GM23338 (cell line): ENCODE results near the gene RNF215. TPM values are rescaled to one million over a fixed set of nuclear protein-coding genes. Genes with fewer than 3 reads are reported as not detected.

ENCODE experiments used
- ATAC-seq: fragments of 200-7000 bp; cut with Tn5 transposase; 3 replicates; pipeline ENCODE4 v1.9.1; 2020
- DNase-seq: peaks from one replicate; pipeline ENCODE4 v3.0.0-alpha.2; 2015; ENCODE audit warnings: low spot score
- H2AFZ ChIP-seq: fragments of 200-600 bp; sonication (generic); 2 replicates; pipeline ENCODE4 v1.8.0; 2016; ENCODE audit warnings: antibody characterized with exemption, mild to moderate bottlenecking, moderate library complexity
- H3F3A ChIP-seq: fragments of 200-600 bp; sonication (generic); replicated peaks from 2 replicates; pipeline ENCODE4 v1.8.0; 2017; ENCODE audit warnings: antibody characterized with exemption, mixed run types, low read depth
- H3K27ac ChIP-seq: fragments of 200-600 bp; sonication (generic); 2 replicates; pipeline ENCODE4 v1.6.1; 2016; ENCODE audit warnings: low read depth
- H3K27me3 ChIP-seq: fragments of 200-600 bp; sonication (generic); 2 replicates; pipeline ENCODE4 v1.8.0; 2016; ENCODE audit warnings: mild to moderate bottlenecking, mixed run types, moderate library complexity; ENCODE audit not compliant: insufficient read depth
- H3K36me3 ChIP-seq: fragments of 200-600 bp; sonication (generic); 2 replicates; pipeline ENCODE4 v1.8.0; 2016; ENCODE audit warnings: mild to moderate bottlenecking; ENCODE audit not compliant: insufficient read depth
- H3K4me1 ChIP-seq: fragments of 200-600 bp; sonication (generic); 2 replicates; pipeline ENCODE4 v1.8.0; 2016; ENCODE audit warnings: mild to moderate bottlenecking, moderate library complexity; ENCODE audit not compliant: insufficient read depth
- H3K4me2 ChIP-seq: fragments of 200-600 bp; sonication (generic); 2 replicates; pipeline ENCODE4 v1.7.1; 2017; ENCODE audit warnings: mixed run types
- H3K4me3 ChIP-seq: fragments of 200-600 bp; sonication (generic); 2 replicates; pipeline ENCODE4 v1.6.1; 2016; ENCODE audit warnings: mixed run types
- H3K79me2 ChIP-seq: fragments of 200-600 bp; sonication (generic); replicated peaks from 2 replicates; pipeline ENCODE4 v1.8.0; 2017; ENCODE audit warnings: mild to moderate bottlenecking; ENCODE audit not compliant: insufficient read depth
- H3K9me2 ChIP-seq: fragments of 200-600 bp; sonication (generic); 2 replicates; pipeline ENCODE4 v1.8.0; 2017; ENCODE audit not compliant: insufficient read depth
- H4K20me1 ChIP-seq: fragments of 200-600 bp; sonication (generic); replicated peaks from 2 replicates; pipeline ENCODE4 v1.8.0; 2017; ENCODE audit warnings: mild to moderate bottlenecking; ENCODE audit not compliant: insufficient read depth
- H3K27ac Mint-ChIP-seq: 2 replicates; pipeline ENCODE4 v1.8.0; 2020; ENCODE audit warnings: inconsistent platforms, mild to moderate bottlenecking, moderate library complexity, mixed read lengths
- H3K27me3 Mint-ChIP-seq: 3 replicates; pipeline ENCODE4 v1.8.0; 2022; ENCODE audit warnings: low read depth, mild to moderate bottlenecking, moderate library complexity, mixed read lengths, inconsistent platforms; ENCODE audit not compliant: insufficient read depth, poor library complexity
- H3K36me3 Mint-ChIP-seq: 3 replicates; pipeline ENCODE4 v1.8.0; 2021; ENCODE audit warnings: low read depth, mild to moderate bottlenecking, inconsistent platforms, moderate library complexity, mixed read lengths
- H3K4me1 Mint-ChIP-seq: 3 replicates; pipeline ENCODE4 v1.8.0; 2020; ENCODE audit warnings: mild to moderate bottlenecking, inconsistent platforms, mixed read lengths
- H3K4me3 Mint-ChIP-seq: 3 replicates; pipeline ENCODE4 v1.8.0; 2021; ENCODE audit warnings: moderate library complexity, mild to moderate bottlenecking, inconsistent platforms, mixed read lengths
- H3K9me3 Mint-ChIP-seq: 3 replicates; pipeline ENCODE4 v1.8.0; 2020; ENCODE audit warnings: moderate library complexity, mild to moderate bottlenecking, inconsistent platforms, mixed read lengths
- CREB1 ChIP-seq: fragments of 250-450 bp; sonication (Bioruptor Pico); IDR thresholded peaks from 2 replicates; pipeline ENCODE4 v1.5.0; 2020; ENCODE audit warnings: low read depth, mild to moderate bottlenecking, moderate library complexity
- long read RNA-seq: library from polyadenylated mRNA; unstranded; transcript quantifications from one replicate; pipeline ENCODE4 v2.0.0, GENCODE V29; 2020; ENCODE audit not compliant: unreplicated experiment
- polyA plus RNA-seq: library from polyadenylated mRNA; unstranded; fragments of >200 nt; fragmentation: Nextera tagmentation; extraction: Ambion mirVana; gene quantifications from 2 replicates; pipeline ENCODE4 v1.2.1, GENCODE V29; 2016
- total RNA-seq: library from RNA; depleted of rRNA; stranded (reverse); fragments of >200 nt; shearing (Covaris generic); gene quantifications from 2 replicates; pipeline ENCODE4 v1.2.3, GENCODE V29; 2014; rRNA removed
- TF ChIP-seq, protein P1 (sequence below): IDR thresholded peaks from one replicate; pipeline ENCODE4 v1.6.1; 2018; ENCODE audit warnings: antibody characterized with exemption; ENCODE audit not compliant: unreplicated experiment
- TF ChIP-seq, protein P2 (sequence below): IDR thresholded peaks from 2 replicates; pipeline ENCODE4 v1.6.1; 2016; ENCODE audit warnings: antibody characterized with exemption
- TF ChIP-seq, protein P3 (sequence below), 2 experiments: fragments of 200-600 bp in 1 of 2; sonication (generic) in 1 of 2; conservative IDR thresholded peaks; 2 replicates each; pipeline versions ENCODE4 v1.5.1 to v1.6.1; 2016 to 2017; ENCODE audit warnings: antibody characterized with exemption in 2 of 2, low read depth in 2 of 2, mild to moderate bottlenecking in 2 of 2, moderate library complexity in 1 of 2

Gene RNF215
- 12.4 and 13.9 TPM in 2 replicates for total RNA-seq
- polyA plus RNA-seq: 1.8 and 3.3 TPM in 2 replicates
- long read RNA-seq, partial matches to known transcripts: 0 of 2 reads
- long read RNA-seq, other reads (novel, unspliced or antisense): 2 of 2 reads

DNA sequence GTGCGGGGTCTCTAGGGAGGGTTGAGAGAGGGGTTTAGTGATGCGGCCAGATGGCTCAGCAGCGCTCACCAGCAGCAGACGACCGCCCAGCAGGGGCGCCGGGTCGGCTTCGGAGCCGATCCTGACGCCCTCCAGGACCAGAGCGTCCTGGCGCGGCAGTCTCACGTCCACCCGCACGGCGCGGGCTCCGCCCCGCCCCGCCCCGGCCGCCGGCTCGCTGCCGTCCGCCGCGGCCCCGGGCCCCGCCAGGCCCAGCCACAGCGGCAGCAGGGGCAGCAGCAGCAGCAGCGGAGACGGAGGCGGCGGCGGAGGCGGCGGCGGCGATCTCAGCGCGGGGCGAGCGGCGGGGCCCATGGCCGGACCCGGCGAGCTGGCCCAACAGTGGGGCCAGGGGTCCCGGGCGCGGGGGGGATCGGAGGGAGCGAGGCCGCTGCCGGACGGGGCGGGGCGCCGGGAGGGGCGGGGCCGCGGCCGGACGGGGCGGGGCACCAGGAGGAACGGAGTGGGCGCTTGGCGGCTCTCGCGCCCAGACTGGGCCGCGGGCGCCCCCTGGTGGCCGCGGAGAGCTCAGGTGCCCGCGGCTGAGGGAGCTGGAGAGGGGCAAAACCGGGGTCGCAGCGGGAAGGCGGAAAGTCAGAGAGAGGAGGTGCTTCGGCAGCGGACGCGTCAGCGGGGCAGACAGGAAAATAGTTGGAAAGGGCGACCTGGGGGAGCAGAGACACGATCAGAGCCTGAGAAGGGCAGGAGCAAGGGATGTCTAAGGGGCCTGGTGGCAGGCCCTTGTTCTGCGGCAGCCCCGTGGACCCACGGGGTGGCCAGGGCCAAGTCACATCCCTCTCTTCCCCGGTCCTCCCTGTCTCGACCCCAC is at the start of gene RNF215:
TSS of gene RNF215 (minus strand) at position 452 of the 868 bp plus-strand sequence. CDS start at position 354, 98 bp downstream.
- H3K27ac ChIP-seq: 0 out of 2 replicates have a peak within 1 kb of the TSS, but pooled peaks have one; percentile 74
- H3K9me3 Mint-ChIP-seq: peaks cover 16% of the 10 kb centered on the region

More for the DNA sequence above, at the start of gene RNF215:
- peak within 1 kb of the TSS; percentile 90 for H3K4me2 ChIP-seq
- peak within 1 kb of the TSS; percentile 94 for H2AFZ ChIP-seq
- no peaks in the 10 kb centered on the region for H3F3A ChIP-seq
- TF ChIP-seq, protein P1, sequence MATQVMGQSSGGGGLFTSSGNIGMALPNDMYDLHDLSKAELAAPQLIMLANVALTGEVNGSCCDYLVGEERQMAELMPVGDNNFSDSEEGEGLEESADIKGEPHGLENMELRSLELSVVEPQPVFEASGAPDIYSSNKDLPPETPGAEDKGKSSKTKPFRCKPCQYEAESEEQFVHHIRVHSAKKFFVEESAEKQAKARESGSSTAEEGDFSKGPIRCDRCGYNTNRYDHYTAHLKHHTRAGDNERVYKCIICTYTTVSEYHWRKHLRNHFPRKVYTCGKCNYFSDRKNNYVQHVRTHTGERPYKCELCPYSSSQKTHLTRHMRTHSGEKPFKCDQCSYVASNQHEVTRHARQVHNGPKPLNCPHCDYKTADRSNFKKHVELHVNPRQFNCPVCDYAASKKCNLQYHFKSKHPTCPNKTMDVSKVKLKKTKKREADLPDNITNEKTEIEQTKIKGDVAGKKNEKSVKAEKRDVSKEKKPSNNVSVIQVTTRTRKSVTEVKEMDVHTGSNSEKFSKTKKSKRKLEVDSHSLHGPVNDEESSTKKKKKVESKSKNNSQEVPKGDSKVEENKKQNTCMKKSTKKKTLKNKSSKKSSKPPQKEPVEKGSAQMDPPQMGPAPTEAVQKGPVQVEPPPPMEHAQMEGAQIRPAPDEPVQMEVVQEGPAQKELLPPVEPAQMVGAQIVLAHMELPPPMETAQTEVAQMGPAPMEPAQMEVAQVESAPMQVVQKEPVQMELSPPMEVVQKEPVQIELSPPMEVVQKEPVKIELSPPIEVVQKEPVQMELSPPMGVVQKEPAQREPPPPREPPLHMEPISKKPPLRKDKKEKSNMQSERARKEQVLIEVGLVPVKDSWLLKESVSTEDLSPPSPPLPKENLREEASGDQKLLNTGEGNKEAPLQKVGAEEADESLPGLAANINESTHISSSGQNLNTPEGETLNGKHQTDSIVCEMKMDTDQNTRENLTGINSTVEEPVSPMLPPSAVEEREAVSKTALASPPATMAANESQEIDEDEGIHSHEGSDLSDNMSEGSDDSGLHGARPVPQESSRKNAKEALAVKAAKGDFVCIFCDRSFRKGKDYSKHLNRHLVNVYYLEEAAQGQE: no peak
- TF ChIP-seq, protein P2, sequence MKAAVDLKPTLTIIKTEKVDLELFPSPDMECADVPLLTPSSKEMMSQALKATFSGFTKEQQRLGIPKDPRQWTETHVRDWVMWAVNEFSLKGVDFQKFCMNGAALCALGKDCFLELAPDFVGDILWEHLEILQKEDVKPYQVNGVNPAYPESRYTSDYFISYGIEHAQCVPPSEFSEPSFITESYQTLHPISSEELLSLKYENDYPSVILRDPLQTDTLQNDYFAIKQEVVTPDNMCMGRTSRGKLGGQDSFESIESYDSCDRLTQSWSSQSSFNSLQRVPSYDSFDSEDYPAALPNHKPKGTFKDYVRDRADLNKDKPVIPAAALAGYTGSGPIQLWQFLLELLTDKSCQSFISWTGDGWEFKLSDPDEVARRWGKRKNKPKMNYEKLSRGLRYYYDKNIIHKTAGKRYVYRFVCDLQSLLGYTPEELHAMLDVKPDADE: no peak
- peak; percentile 34 for TF ChIP-seq CREB1 (CRISPR knock-in tag)
- TF ChIP-seq, protein P3, sequence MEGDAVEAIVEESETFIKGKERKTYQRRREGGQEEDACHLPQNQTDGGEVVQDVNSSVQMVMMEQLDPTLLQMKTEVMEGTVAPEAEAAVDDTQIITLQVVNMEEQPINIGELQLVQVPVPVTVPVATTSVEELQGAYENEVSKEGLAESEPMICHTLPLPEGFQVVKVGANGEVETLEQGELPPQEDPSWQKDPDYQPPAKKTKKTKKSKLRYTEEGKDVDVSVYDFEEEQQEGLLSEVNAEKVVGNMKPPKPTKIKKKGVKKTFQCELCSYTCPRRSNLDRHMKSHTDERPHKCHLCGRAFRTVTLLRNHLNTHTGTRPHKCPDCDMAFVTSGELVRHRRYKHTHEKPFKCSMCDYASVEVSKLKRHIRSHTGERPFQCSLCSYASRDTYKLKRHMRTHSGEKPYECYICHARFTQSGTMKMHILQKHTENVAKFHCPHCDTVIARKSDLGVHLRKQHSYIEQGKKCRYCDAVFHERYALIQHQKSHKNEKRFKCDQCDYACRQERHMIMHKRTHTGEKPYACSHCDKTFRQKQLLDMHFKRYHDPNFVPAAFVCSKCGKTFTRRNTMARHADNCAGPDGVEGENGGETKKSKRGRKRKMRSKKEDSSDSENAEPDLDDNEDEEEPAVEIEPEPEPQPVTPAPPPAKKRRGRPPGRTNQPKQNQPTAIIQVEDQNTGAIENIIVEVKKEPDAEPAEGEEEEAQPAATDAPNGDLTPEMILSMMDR (conservative IDR thresholded peaks at IDR 0.05; ENCODE audit: low read depth in 2 of 2): peak; percentile 68 to 84
- peak within 1 kb of the TSS; percentile 87 for H3K4me3 Mint-ChIP-seq
- H3K27me3 ChIP-seq: no peaks in the 10 kb centered on the region
- peak within 1 kb of the TSS; percentile 73 for H3K4me3 ChIP-seq
- no peaks in the 10 kb centered on the region for H3K9me2 ChIP-seq
- H3K27ac Mint-ChIP-seq: peak within 1 kb of the TSS; percentile 88
- no peaks in the 10 kb centered on the region for H3K36me3 ChIP-seq
- H3K27me3 Mint-ChIP-seq: peaks cover 13% of the 10 kb centered on the region
- H3K79me2 ChIP-seq: no peaks in the 10 kb centered on the region
- H3K4me1 ChIP-seq: peaks cover 7% of the 10 kb centered on the region
- ATAC-seq: peak; percentile 78
- peaks cover 10% of the 10 kb centered on the region for H3K36me3 Mint-ChIP-seq
- peaks cover 13% of the 10 kb centered on the region for H3K4me1 Mint-ChIP-seq
- DNase-seq: peak; percentile 97
- H4K20me1 ChIP-seq: no peaks in the 10 kb centered on the region
